Fibroblast of lung (primary cell): ENCODE data around the gene SVIP. TPM values are rescaled to one million over a fixed set of nuclear protein-coding genes. Genes with fewer than 3 reads are reported as not detected.
A peak's percentile ranks its signal among the peaks of the same experiment; 100 is the strongest.

Experiments
- DNase-seq, 2 donors: peaks; one replicate each; pipeline versions ENCODE4 v3.0.0 to v3.0.0-alpha.2; 2010; ENCODE audit warnings: low read depth in 2 of 2
- H2AFZ ChIP-seq: 2 replicates; pipeline ENCODE4 v1.5.1; 2012; ENCODE audit warnings: low read length, control low read depth, inconsistent platforms
- H3K27ac ChIP-seq: 2 replicates; pipeline ENCODE4 v1.5.1; 2011; ENCODE audit warnings: low read length, control low read depth; ENCODE audit not compliant: insufficient read depth
- H3K27me3 ChIP-seq: 2 replicates; pipeline ENCODE4 v1.5.1; 2011; ENCODE audit warnings: mild to moderate bottlenecking, low read length; ENCODE audit not compliant: control insufficient read depth, insufficient read depth
- H3K36me3 ChIP-seq: 2 replicates; pipeline ENCODE4 v1.5.1; 2011; ENCODE audit warnings: low read length; ENCODE audit not compliant: control insufficient read depth, insufficient read depth
- H3K4me1 ChIP-seq: 2 replicates; pipeline ENCODE4 v1.5.1; 2011; ENCODE audit warnings: low read length; ENCODE audit not compliant: control insufficient read depth, insufficient read depth; ENCODE audit errors: extremely low read depth
- H3K4me2 ChIP-seq: 2 replicates; pipeline ENCODE4 v1.5.1; 2011; ENCODE audit warnings: low read length, control low read depth; ENCODE audit not compliant: insufficient read depth; ENCODE audit errors: extremely low read depth
- H3K4me3 ChIP-seq, 4 experiments: fragments of 200-600 bp in 1 of 4; sonication (generic) in 1 of 4; replicated peaks in 1 of 4; 2 replicates each; pipeline ENCODE4 v1.5.1; 2011 to 2016; ENCODE audit warnings: low read length in 4 of 4, low read depth in 3 of 4, mild to moderate bottlenecking in 3 of 4, control low read depth in 2 of 4, inconsistent platforms in 1 of 4, mixed read lengths in 1 of 4; ENCODE audit not compliant: insufficient read depth in 1 of 4; ENCODE audit errors: control extremely low read depth in 1 of 4
- H3K79me2 ChIP-seq: 2 replicates; pipeline ENCODE4 v1.5.1; 2012; ENCODE audit warnings: mild to moderate bottlenecking, low read length, inconsistent platforms; ENCODE audit not compliant: control insufficient read depth, insufficient read depth
- H3K9ac ChIP-seq: 2 replicates; pipeline ENCODE4 v1.5.1; 2011; ENCODE audit warnings: mild to moderate bottlenecking, low read length, control low read depth; ENCODE audit not compliant: insufficient read depth
- H3K9me3 ChIP-seq: 2 replicates; pipeline ENCODE4 v1.5.1; 2012; ENCODE audit warnings: low read depth, low read length; ENCODE audit not compliant: control insufficient read depth, insufficient read depth
- H4K20me1 ChIP-seq: 2 replicates; pipeline ENCODE4 v1.5.1; 2011; ENCODE audit warnings: low read length; ENCODE audit not compliant: control insufficient read depth, insufficient read depth; ENCODE audit errors: extremely low read depth
- CTCF ChIP-seq, 2 donors: IDR thresholded peaks in 1 of 2; conservative IDR thresholded peaks in 1 of 2; 1 replicate in 1 of 2; 2 replicates in 1 of 2; pipeline ENCODE4 v1.5.1; 2011 to 2012; ENCODE audit warnings: low read length in 2 of 2, control low read depth in 1 of 2, inconsistent platforms in 1 of 2, low read depth in 1 of 2, mild to moderate bottlenecking in 1 of 2
- EZH2 ChIP-seq: IDR thresholded peaks from 2 replicates; pipeline ENCODE4 v1.5.1; 2012; ENCODE audit warnings: low read length, control low read depth, mild to moderate bottlenecking; ENCODE audit errors: missing control alignments
- polyA minus RNA-seq: library from RNA; depleted of rRNA, polyadenylated mRNA; stranded (reverse); fragments of >200 nt; gene quantifications from 2 replicates; pipeline ENCODE4 v1.2.3, GENCODE V29; 2011; ENCODE audit warnings: low replicate concordance
- polyA plus RNA-seq, 2 donors: library from polyadenylated mRNA; depleted of rRNA in 1 of 2; stranded (reverse) in 1 of 2; unstranded in 1 of 2; fragments of >200 nt; gene quantifications; 2 replicates each; pipeline ENCODE4 v1.2.1, GENCODE V29; 2011 to 2012; ENCODE audit warnings: missing spikeins in 1 of 2
- total RNA-seq: library from RNA; depleted of rRNA; stranded (reverse); fragments of >200 nt; gene quantifications from 2 replicates; pipeline ENCODE4 v1.2.1, GENCODE V29; 2014

SVIP gene
- total RNA-seq (2.3 and 5.3 TPM in 2 replicates), polyA plus RNA-seq (6.0 and 13.7 TPM in 2 replicates), polyA minus RNA-seq (0.59 TPM in 2 replicates)
- 12.1 and 27.6 TPM in 2 replicates for polyA plus RNA-seq (2012)

- Histone ChIP-seq H3K27me3 (no peaks in the 10 kb centered on the region), H3K9ac (peak within 1 kb of the TSS; percentile 61), H3K4me1 (no peaks in the 10 kb centered on the region), H3K4me2 (peak within 1 kb of the TSS; percentile 40), H2AFZ (peak within 1 kb of the TSS; percentile 73), H3K79me2 (peaks cover 4% of the 10 kb centered on the region), H3K27ac (peak within 1 kb of the TSS; percentile 61), H3K9me3 (no peaks in the 10 kb centered on the region), H4K20me1 (no peaks in the 10 kb centered on the region), H3K4me3 (peak within 1 kb of the TSS; percentile 79 to 97 (median 87)), H3K36me3 (no peaks in the 10 kb centered on the region)
- peak; percentile 82 to 87 for DNase-seq
- TF ChIP-seq EZH2 (no peak), CTCF (conservative IDR thresholded peaks at IDR 0.05 in 1 of 2, IDR thresholded peaks at IDR 0.05 in 1 of 2; ENCODE audit: low read depth in 1 of 2, low read length in 2 of 2) (peak; percentile 60 to 62)
These were observed at the start of gene SVIP for GRCh38 chr11:22829231-22830081. Gene SVIP, minus strand, starts transcription at chr11:22829801. Its CDS starts 53 bp downstream, at chr11:22829748.

GRCh38 chr11:22878604-22879003 is 49.0 kb upstream of the SVIP start:
- DNase-seq: no peak
- TF ChIP-seq EZH2: no peak
- H3K4me2 ChIP-seq: no peak overlapping the region
- no peaks in the 10 kb centered on the region for H4K20me1 ChIP-seq
- no peaks in the 10 kb centered on the region for H3K4me1 ChIP-seq
- H3K36me3 ChIP-seq: no peaks in the 10 kb centered on the region
- H2AFZ ChIP-seq: no peak overlapping the region
- H3K79me2 ChIP-seq: no peaks in the 10 kb centered on the region
- no peak overlapping the region for H3K4me3 ChIP-seq
- H3K9me3 ChIP-seq: no peaks in the 10 kb centered on the region
- H3K27me3 ChIP-seq: no peaks in the 10 kb centered on the region
- H3K27ac ChIP-seq: no peak overlapping the region
- H3K9ac ChIP-seq: no peak overlapping the region

- no peak overlapping the region for H3K4me3 ChIP-seq
- no peak for TF ChIP-seq EZH2
- no peak for TF ChIP-seq CTCF (conservative IDR thresholded peaks at IDR 0.05 in 1 of 2, IDR thresholded peaks at IDR 0.05 in 1 of 2; ENCODE audit: low read depth in 1 of 2, low read length in 2 of 2)
- no peaks in the 10 kb centered on the region for H3K9me3 ChIP-seq
- no peaks in the 10 kb centered on the region for H3K27me3 ChIP-seq
- H3K4me1 ChIP-seq: no peaks in the 10 kb centered on the region
- no peaks in the 10 kb centered on the region for H4K20me1 ChIP-seq
- no peak overlapping the region for H2AFZ ChIP-seq
- H3K79me2 ChIP-seq: no peaks in the 10 kb centered on the region
- no peak for DNase-seq
- no peak overlapping the region for H3K9ac ChIP-seq
- no peak overlapping the region for H3K27ac ChIP-seq
- no peak overlapping the region for H3K4me2 ChIP-seq
- no peaks in the 10 kb centered on the region for H3K36me3 ChIP-seq
These were observed 48.4 kb upstream of the SVIP start for GRCh38 chr11:22878039-22878438.
